T-cell (primary cell): ENCODE data around the gene TMED10. TPM values are rescaled to one million over a fixed set of nuclear protein-coding genes. Genes with fewer than 3 reads are reported as not detected.
A peak's percentile ranks its signal among the peaks of the same experiment; 100 is the strongest.

Experiments
- ATAC-seq, 4 experiments: fragments of 200-7000 bp in 3 of 4; fragments of 150-1000 bp in 1 of 4; cut with Tn5 transposase; replicated peaks in 1 of 4; 1 replicate in 3 of 4; 2 replicates in 1 of 4; pipeline ENCODE4 v1.10.0; 2021; ENCODE audit warnings: moderate library complexity in 3 of 4, mild to moderate bottlenecking in 2 of 4, moderate number of reproducible peaks in 1 of 4
- CTCF ChIA-PET, 2 donors: fragments of 300-600 bp; sonication (Branson Sonifier 250); formaldehyde crosslinking; loops; one replicate each; lab custom pipeline; 2022; ENCODE audit warnings: antibody characterized with exemption in 2 of 2; lab: Charles Lee
- POLR2A ChIA-PET, 2 donors: fragments of 300-600 bp; sonication (Branson Sonifier 250); formaldehyde crosslinking; loops; one replicate each; lab custom pipeline; 2022; ENCODE audit warnings: antibody characterized with exemption in 2 of 2; lab: Charles Lee
- DNase-seq, 35 experiments: peaks; one replicate each; pipeline versions ENCODE4 v3.0.0 to v3.0.0-alpha.2; 2013 to 2023
- H3K27ac ChIP-seq: one replicate; pipeline ENCODE4 v1.5.1; 2013; ENCODE audit warnings: low read length
- H3K27me3 ChIP-seq, 2 experiments: replicated peaks in 1 of 2; 1 replicate in 1 of 2; 2 replicates in 1 of 2; pipeline versions ENCODE4 v1.6.1 to v1.7.0; 2013; ENCODE audit warnings: low read length in 1 of 2, mixed read lengths in 1 of 2; ENCODE audit not compliant: control insufficient read depth in 2 of 2, insufficient read depth in 2 of 2; ENCODE audit errors: extremely low read depth in 1 of 2
- H3K36me3 ChIP-seq, 2 donors: 1 replicate in 1 of 2; 2 replicates in 1 of 2; pipeline versions ENCODE4 v1.6.1 to v1.7.0; 2013; ENCODE audit warnings: low read length in 1 of 2; ENCODE audit not compliant: control insufficient read depth in 2 of 2, insufficient read depth in 1 of 2; ENCODE audit errors: extremely low read depth in 1 of 2
- H3K4me1 ChIP-seq, 2 experiments: 1 replicate in 1 of 2; 2 replicates in 1 of 2; pipeline versions ENCODE4 v1.6.1 to v1.7.0; 2013; ENCODE audit warnings: low read length in 2 of 2, mixed read lengths in 1 of 2; ENCODE audit not compliant: insufficient read depth in 2 of 2, control insufficient read depth in 1 of 2; ENCODE audit errors: extremely low read depth in 1 of 2
- H3K4me3 ChIP-seq, 2 donors: 1 replicate in 1 of 2; 2 replicates in 1 of 2; pipeline versions ENCODE4 v1.5.1 to v1.7.0; 2013; ENCODE audit warnings: mild to moderate bottlenecking in 2 of 2, low read length in 1 of 2, moderate library complexity in 1 of 2; ENCODE audit not compliant: control insufficient read depth in 1 of 2; ENCODE audit errors: extremely low read depth in 1 of 2
- H3K9me3 ChIP-seq: 2 replicates; pipeline ENCODE4 v1.7.0; 2013
- H3K27ac Mint-ChIP-seq, 2 donors: one replicate each; pipeline ENCODE4 v1.8.0; 2020 to 2021; ENCODE audit warnings: mild to moderate bottlenecking in 2 of 2, mixed read lengths in 2 of 2
- H3K27me3 Mint-ChIP-seq, 2 donors: one replicate each; pipeline ENCODE4 v1.8.0; 2021 to 2022; ENCODE audit warnings: mixed read lengths in 2 of 2
- H3K36me3 Mint-ChIP-seq: one replicate; pipeline ENCODE4 v1.8.0; 2021; ENCODE audit warnings: mixed read lengths
- H3K4me1 Mint-ChIP-seq, 3 donors: one replicate each; pipeline ENCODE4 v1.8.0; 2020 to 2022; ENCODE audit warnings: mixed read lengths in 3 of 3, mild to moderate bottlenecking in 1 of 3
- H3K4me3 Mint-ChIP-seq, 3 donors: one replicate each; pipeline ENCODE4 v1.8.0; 2020 to 2022; ENCODE audit warnings: mild to moderate bottlenecking in 3 of 3, mixed read lengths in 3 of 3, moderate library complexity in 3 of 3
- H3K9me3 Mint-ChIP-seq, 3 donors: one replicate each; pipeline ENCODE4 v1.8.0; 2020 to 2022; ENCODE audit warnings: mixed read lengths in 3 of 3
- WGBS: methylation state at CpG from one replicate; pipeline ENCODE4 v1.1.5; 2013; ENCODE audit warnings: missing lambda C conversion rate; ENCODE audit not compliant: insufficient coverage; 5-methylcytosine and 5-hydroxymethylcytosine counted together
- total RNA-seq, 35 experiments: library from RNA in 6 of 35; stranded (reverse) in 6 of 35; fragments of 120-200 nt in 1 of 35; gene quantifications; one replicate each; pipeline versions ENCODE4 v1.2.1 to v1.2.4 and lab custom pipeline; 2013 to 2026

TMED10 gene
- total RNA-seq, 5 donors from 2014 or later (not counting 1 experiment from before 2014, with no cell fraction given): 143 to 193 (median 151) TPM

DNA sequence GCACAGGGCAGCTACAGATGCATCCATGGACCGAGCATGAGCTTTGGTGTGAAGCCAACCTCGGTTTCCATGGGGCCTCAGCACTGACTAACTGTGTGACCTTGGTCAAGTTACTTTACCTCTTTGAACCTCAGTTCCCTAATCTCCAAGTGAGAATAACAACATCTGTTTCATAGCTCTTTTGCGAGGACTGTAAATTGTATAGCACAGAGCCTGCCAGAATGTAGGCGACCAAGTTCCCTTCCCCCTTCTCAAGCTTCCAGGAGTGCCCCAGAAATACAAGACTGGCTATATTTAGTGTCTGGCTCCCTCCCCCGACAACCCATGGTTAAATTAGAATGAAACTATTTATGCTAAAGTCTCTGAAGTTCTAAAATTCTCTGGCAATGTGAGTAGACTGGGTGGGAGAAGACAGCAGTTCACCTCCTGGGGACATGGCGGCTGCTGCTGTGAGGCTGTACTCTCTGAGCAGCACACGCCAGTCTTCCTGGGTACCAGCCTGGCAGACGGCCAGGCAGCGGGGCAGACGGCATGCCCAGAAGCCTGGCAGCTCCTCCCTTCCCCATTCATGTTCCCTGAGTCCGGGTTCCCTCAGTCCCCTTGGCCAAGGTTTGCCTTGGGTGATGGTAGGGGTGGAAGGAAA is 22.0 kb upstream of the TMED10 start:
- H3K27me3 Mint-ChIP-seq: no peaks in the 10 kb centered on the region
- no peak overlapping the region for H3K4me3 ChIP-seq
- ChIA-PET POLR2A (interaction anchor here in 1 of 2 donors (0.6 kb wide), 1 partner anchor 65 kb away, joined by 3 read pairs; no protein-coding TSS in a partner anchor), CTCF (no interaction called here)
- H3K27me3 ChIP-seq: no peaks in the 10 kb centered on the region
- no peak overlapping the region for H3K27ac Mint-ChIP-seq
- no peaks in the 10 kb centered on the region for H3K9me3 Mint-ChIP-seq
- no peak overlapping the region for H3K4me3 Mint-ChIP-seq
- H3K36me3 Mint-ChIP-seq: no peaks in the 10 kb centered on the region
- H3K36me3 ChIP-seq: no peaks in the 10 kb centered on the region
- H3K4me1 ChIP-seq: no peaks in the 10 kb centered on the region
- H3K27ac ChIP-seq: no peak overlapping the region
- ATAC-seq (no peak), DNase-seq (no peak)
- WGBS: 87% methylated on average over 5 of the region's 11 CpGs
- no peaks in the 10 kb centered on the region for H3K9me3 ChIP-seq
- H3K4me1 Mint-ChIP-seq: peaks cover 0 to 3% (median 0%) of the 10 kb centered on the region in 3 donors

DNA sequence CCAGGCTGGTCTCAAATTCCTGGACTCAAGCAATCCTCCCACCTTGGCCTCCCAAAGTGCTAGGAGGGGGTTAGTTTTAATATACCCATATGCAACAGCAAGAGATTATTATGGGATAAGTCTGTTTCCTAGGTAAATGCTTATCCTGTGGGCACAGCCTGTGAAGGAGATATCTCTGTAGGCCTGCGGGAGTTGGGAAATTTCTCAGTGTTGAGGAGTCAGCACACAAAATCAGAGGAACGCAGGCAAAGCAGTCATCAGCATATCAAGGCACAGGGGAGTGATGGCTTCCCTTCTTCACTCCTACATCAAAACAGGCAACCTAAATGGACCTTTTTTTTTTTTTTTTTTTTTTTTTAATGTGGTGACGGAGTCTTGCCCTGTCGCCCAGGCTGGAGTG is 20.9 kb upstream of the TMED10 start:
- ATAC-seq (no peak), DNase-seq (no peak)
- no peaks in the 10 kb centered on the region for H3K9me3 ChIP-seq
- H3K4me3 Mint-ChIP-seq: no peak overlapping the region
- H3K27ac Mint-ChIP-seq: no peak overlapping the region
- H3K27me3 Mint-ChIP-seq: no peaks in the 10 kb centered on the region
- no peaks in the 10 kb centered on the region for H3K9me3 Mint-ChIP-seq
- CTCF ChIA-PET: no interaction called here
- no peak overlapping the region for H3K27ac ChIP-seq
- WGBS: no CpG with 5 or more reads among the region's 4 CpGs
- H3K27me3 ChIP-seq: no peaks in the 10 kb centered on the region
- no peak overlapping the region for H3K4me3 ChIP-seq
- H3K36me3 ChIP-seq: no peaks in the 10 kb centered on the region
- H3K36me3 Mint-ChIP-seq: no peaks in the 10 kb centered on the region
- POLR2A ChIA-PET: no interaction called here
- peaks cover 0 to 3% (median 0%) of the 10 kb centered on the region in 3 donors for H3K4me1 Mint-ChIP-seq
- H3K4me1 ChIP-seq: no peaks in the 10 kb centered on the region

DNA sequence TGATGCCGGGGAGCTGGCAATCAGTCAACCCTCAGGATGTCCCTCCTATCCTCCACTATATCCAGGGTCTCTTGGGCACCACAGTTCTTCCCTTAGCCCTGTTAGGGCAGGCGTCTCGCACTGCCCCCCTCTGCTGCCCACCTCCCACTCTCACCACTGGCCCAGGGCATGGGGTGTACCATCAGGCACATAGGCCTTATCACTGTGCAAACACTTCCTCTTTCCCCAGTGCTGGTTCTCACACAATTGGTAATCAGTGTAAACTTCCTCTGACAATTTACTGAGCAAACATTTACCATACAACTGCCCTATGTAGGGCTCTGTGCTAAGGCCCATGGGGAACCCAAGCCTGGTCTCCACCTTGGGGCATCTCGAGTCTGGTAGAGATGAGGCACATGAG is 20.1 kb upstream of the TMED10 start:
- ATAC-seq (no peak), DNase-seq (peak in 1 of 35 experiments; percentile 10)
- ChIA-PET POLR2A (no interaction called here), CTCF (interaction anchor here in 1 of 2 donors (0.7 kb wide), 1 partner anchor 117 kb away, joined by 4 read pairs; no protein-coding TSS in a partner anchor)
- Mint-ChIP-seq H3K27me3 (no peaks in the 10 kb centered on the region), H3K9me3 (no peaks in the 10 kb centered on the region), H3K27ac (peak overlapping the region in 1 of 2 donors; percentile 36), H3K36me3 (no peaks in the 10 kb centered on the region), H3K4me1 (peaks cover 0 to 3% (median 0%) of the 10 kb centered on the region in 3 donors), H3K4me3 (no peak overlapping the region)
- no peaks in the 10 kb centered on the region for H3K36me3 ChIP-seq
- no peaks in the 10 kb centered on the region for H3K9me3 ChIP-seq
- WGBS: 89% methylated on average over 3 of the region's 4 CpGs
- H3K27me3 ChIP-seq: no peaks in the 10 kb centered on the region
- no peak overlapping the region for H3K27ac ChIP-seq
- H3K4me1 ChIP-seq: no peaks in the 10 kb centered on the region
- no peak overlapping the region for H3K4me3 ChIP-seq

DNA sequence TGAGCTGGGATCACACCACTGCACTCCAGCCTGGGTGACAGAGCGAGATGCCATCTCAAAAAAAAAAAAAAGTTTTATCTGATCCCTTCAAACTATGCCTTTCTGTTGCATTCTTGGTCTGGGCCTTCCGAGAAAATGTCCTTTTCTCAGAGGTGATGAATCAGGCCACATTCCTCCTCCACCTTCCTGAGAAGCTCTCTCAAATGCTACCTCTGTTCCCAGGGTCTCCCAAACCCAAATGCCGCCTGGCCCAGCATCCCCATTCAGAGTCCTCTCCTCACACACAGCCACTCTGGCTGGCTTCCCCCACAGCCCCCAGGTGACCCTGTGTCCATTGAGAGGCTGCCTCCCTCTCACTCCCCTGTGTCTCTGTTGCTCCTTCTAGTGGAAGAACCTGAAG is 19.7 kb upstream of the TMED10 start:
- Histone ChIP-seq H3K4me3 (no peak overlapping the region), H3K27ac (no peak overlapping the region), H3K9me3 (no peaks in the 10 kb centered on the region), H3K27me3 (no peaks in the 10 kb centered on the region), H3K4me1 (no peaks in the 10 kb centered on the region), H3K36me3 (no peaks in the 10 kb centered on the region)
- H3K36me3 Mint-ChIP-seq: no peaks in the 10 kb centered on the region
- 86% methylated on average over 3 of the region's 3 CpGs for WGBS
- no peak overlapping the region for H3K4me3 Mint-ChIP-seq
- ChIA-PET POLR2A (no interaction called here), CTCF (interaction anchor here in 1 of 2 donors (0.7 kb wide), 1 partner anchor 117 kb away, joined by 4 read pairs; no protein-coding TSS in a partner anchor)
- no peak for ATAC-seq
- H3K4me1 Mint-ChIP-seq: peaks cover 0 to 3% (median 0%) of the 10 kb centered on the region in 3 donors
- DNase-seq: no peak
- H3K27me3 Mint-ChIP-seq: no peaks in the 10 kb centered on the region
- no peak overlapping the region for H3K27ac Mint-ChIP-seq
- H3K9me3 Mint-ChIP-seq: no peaks in the 10 kb centered on the region

DNA sequence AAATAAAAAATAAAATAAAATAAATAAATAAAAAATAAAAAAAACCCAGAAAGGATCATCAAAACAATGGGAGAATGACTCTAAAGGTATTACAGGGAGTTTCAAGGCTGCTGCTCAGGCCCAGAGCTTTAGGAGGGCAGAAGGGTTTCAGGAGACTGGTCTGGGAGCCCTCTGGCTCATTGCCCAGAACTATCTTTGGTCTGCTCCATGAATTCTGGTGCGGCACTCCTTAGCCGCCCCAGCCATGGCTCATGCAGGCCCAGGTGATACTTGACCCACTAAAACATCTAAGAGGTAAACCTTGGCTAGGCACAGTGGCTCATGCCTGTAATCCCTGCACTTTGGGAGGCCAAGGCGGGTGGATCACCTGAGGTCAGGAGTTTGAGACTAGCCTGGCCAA is 14.7 kb upstream of the TMED10 start:
- H3K9me3 ChIP-seq: no peaks in the 10 kb centered on the region
- H3K4me3 Mint-ChIP-seq: no peak overlapping the region
- H3K36me3 ChIP-seq: no peaks in the 10 kb centered on the region
- 95% methylated on average over 3 of the region's 3 CpGs for WGBS
- H3K4me1 Mint-ChIP-seq: peaks cover 0 to 6% (median 0%) of the 10 kb centered on the region in 3 donors
- no peak for ATAC-seq
- DNase-seq: no peak
- no peak overlapping the region for H3K4me3 ChIP-seq
- no peaks in the 10 kb centered on the region for H3K27me3 ChIP-seq
- H3K27ac Mint-ChIP-seq: no peak overlapping the region
- no peak overlapping the region for H3K27ac ChIP-seq
- ChIA-PET CTCF (no interaction called here), POLR2A (no interaction called here)
- H3K4me1 ChIP-seq: no peaks in the 10 kb centered on the region
- peaks cover 0 to 7% of the 10 kb centered on the region in 2 donors for H3K27me3 Mint-ChIP-seq
- no peaks in the 10 kb centered on the region for H3K36me3 Mint-ChIP-seq
- H3K9me3 Mint-ChIP-seq: no peaks in the 10 kb centered on the region

DNA sequence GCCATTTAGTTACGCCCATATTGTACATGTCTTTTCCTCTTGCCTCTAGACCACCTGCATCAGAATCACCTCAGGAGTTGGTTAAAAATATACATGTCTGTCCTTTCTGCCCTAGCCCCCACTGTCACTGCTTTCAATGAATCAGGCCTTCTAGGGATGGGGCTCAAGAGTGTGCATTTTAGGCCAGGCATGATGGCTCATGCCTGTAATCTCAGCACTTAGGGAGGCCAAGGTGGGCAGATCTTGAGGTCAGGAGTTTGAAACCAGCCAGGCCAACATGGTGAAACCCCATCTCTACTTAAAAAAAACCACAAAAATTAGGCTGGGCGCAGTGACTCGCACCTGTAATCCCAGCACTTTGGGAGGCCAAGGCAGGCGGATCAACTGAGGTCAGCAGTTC is 13.6 kb upstream of the TMED10 start:
- H3K4me1 Mint-ChIP-seq: peaks cover 0 to 6% (median 0%) of the 10 kb centered on the region in 3 donors
- Histone ChIP-seq H3K36me3 (no peaks in the 10 kb centered on the region), H3K9me3 (no peaks in the 10 kb centered on the region), H3K4me3 (no peak overlapping the region), H3K4me1 (no peaks in the 10 kb centered on the region), H3K27me3 (peaks cover 0 to 6% of the 10 kb centered on the region in 2 experiments), H3K27ac (no peak overlapping the region)
- no peak for DNase-seq
- H3K4me3 Mint-ChIP-seq: no peak overlapping the region
- WGBS: 79% methylated on average over 3 of the region's 4 CpGs
- CTCF ChIA-PET: interaction anchor here in 1 of 2 donors (0.7 kb wide), 1 partner anchor 1277 kb away, joined by 7 read pairs; no protein-coding TSS in a partner anchor
- H3K9me3 Mint-ChIP-seq: no peaks in the 10 kb centered on the region
- ATAC-seq: no peak
- no peak overlapping the region for H3K27ac Mint-ChIP-seq
- POLR2A ChIA-PET: no interaction called here
- H3K27me3 Mint-ChIP-seq: peaks cover 4 to 11% of the 10 kb centered on the region in 2 donors
- no peaks in the 10 kb centered on the region for H3K36me3 Mint-ChIP-seq
